Tibial artery (tissue), 4 donors: ENCODE results near the gene PLA2G2C.
A peak's percentile ranks its signal among the peaks of the same experiment; 100 is the strongest.

Experiments used
- DNase-seq, 2 donors: peaks; one replicate each; pipeline ENCODE4 v3.0.0-alpha.2; 2019
- H3K27ac ChIP-seq, 2 donors: fragments of 200-600 bp; sonication (generic) in 1 of 2; 1 replicate in 1 of 2; 2 replicates in 1 of 2; pipeline ENCODE4 v1.5.1; 2018 to 2019; ENCODE audit warnings: mild to moderate bottlenecking in 1 of 2
- H3K27me3 ChIP-seq, 2 donors: fragments of 200-600 bp; sonication (generic) in 1 of 2; one replicate each; pipeline versions ENCODE4 v1.5.1 to v1.6.0; 2016 to 2019
- H3K36me3 ChIP-seq, 3 donors: fragments of 200-600 bp; sonication (generic) in 2 of 3; one replicate each; pipeline ENCODE4 v1.5.1; 2016 to 2019; ENCODE audit warnings: mild to moderate bottlenecking in 2 of 3
- H3K4me1 ChIP-seq, 4 donors: fragments of 200-600 bp; sonication (generic) in 2 of 4; 1 replicate in 3 of 4; 2 replicates in 1 of 4; pipeline ENCODE4 v1.5.1; 2016 to 2019
- H3K4me3 ChIP-seq, 2 donors: fragments of 200-600 bp; sonication (generic) in 1 of 2; 1 replicate in 1 of 2; 2 replicates in 1 of 2; pipeline ENCODE4 v1.5.1; 2018 to 2019; ENCODE audit warnings: mild to moderate bottlenecking in 2 of 2
- H3K9me3 ChIP-seq, 3 donors: fragments of 200-600 bp; sonication (generic) in 1 of 3; one replicate each; pipeline ENCODE4 v1.5.1; 2016 to 2019
- intact Hi-C: fragments of 100-400 bp; cut with DNase I; formaldehyde crosslinking; loops from one replicate; pipeline ENCODE4 v1.15.0; 2023; ENCODE audit warnings: low total_unique reads
- TF ChIP-seq, protein P1 (sequence below), 2 experiments: fragments of 200-600 bp in 1 of 2; fragments of 450-650 bp in 1 of 2; IDR thresholded peaks; one replicate each; pipeline ENCODE4 v1.5.1; 2017 to 2019; ENCODE audit warnings: antibody characterized with exemption in 2 of 2, mild to moderate bottlenecking in 1 of 2, moderate library complexity in 1 of 2

The PLA2G2C gene

DNA sequence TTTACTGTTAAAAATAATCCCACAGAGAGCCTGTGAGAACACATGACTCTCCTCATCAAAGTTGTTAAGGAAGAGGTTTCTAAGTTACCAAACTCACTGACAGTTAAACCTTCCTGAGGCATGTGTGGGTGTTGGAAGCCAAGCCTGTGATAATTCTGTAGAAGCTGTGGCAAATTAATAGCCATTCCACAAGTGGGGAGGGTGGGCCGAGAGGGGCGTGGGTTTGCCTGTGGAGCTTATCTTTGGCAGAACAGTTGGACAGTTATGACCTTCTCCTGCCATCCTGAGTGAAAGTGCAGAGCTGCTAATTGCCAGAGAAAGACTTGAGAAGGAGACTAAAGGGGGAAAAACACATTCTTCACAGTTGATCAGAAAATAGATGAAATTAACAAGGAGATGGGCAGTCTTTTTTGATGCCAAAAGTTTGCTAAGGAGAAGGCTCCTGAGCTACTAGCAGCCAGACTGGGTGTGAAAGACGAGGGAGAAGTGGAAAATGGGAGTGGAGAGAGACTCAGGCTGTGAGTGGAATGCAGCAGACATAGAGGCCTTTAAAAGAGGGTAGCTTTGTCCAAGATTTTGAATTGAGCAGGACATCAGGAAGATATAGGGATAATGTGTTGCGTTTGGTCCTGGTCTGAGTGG lies 1.6 kb upstream of the PLA2G2C start:
- Histone ChIP-seq H3K9me3 (no peaks in the 10 kb centered on the region), H3K4me1 (peaks cover 0 to 16% (median 6%) of the 10 kb centered on the region in 4 donors), H3K27ac (no peak overlapping the region), H3K27me3 (peaks cover 0 to 88% of the 10 kb centered on the region in 2 donors), H3K36me3 (no peaks in the 10 kb centered on the region), H3K4me3 (no peak overlapping the region)
- TF ChIP-seq, protein P1, sequence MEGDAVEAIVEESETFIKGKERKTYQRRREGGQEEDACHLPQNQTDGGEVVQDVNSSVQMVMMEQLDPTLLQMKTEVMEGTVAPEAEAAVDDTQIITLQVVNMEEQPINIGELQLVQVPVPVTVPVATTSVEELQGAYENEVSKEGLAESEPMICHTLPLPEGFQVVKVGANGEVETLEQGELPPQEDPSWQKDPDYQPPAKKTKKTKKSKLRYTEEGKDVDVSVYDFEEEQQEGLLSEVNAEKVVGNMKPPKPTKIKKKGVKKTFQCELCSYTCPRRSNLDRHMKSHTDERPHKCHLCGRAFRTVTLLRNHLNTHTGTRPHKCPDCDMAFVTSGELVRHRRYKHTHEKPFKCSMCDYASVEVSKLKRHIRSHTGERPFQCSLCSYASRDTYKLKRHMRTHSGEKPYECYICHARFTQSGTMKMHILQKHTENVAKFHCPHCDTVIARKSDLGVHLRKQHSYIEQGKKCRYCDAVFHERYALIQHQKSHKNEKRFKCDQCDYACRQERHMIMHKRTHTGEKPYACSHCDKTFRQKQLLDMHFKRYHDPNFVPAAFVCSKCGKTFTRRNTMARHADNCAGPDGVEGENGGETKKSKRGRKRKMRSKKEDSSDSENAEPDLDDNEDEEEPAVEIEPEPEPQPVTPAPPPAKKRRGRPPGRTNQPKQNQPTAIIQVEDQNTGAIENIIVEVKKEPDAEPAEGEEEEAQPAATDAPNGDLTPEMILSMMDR (IDR thresholded peaks at IDR 0.05): no peak
- intact Hi-C loops: no loop called here
- DNase-seq: no peak

DNA sequence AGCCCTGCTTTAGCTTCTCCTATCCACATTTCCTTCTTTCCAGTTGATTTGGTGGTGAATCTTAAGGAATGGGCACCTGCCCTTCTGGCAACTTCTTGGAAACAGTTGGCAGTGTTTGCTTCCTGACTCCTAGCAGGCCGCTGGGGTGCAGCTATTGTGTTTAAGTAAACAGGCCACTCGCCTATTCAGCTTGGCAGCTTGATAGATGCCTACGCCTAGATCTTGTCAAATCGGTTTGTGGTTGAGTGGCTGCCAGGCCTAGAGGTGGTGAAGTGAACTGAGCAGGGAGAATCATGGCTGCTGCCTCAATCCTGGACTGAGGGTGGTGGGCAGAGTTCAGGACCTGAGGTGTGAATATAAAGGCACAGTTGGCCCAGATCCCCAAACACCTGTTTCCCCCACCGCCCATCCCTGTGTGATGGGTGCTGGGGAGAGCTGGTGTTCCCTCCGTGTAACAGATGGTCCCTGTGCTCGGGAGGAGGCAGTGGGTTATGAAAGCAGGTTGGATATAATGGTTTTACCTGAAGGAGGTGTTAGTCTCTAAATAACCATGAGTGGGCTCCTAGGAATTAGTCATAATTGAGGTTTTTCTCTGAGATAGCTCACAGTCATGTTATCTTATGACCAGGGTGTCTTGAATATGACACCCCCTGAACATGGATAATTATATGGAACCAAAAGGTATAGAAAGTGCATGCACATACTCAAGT lies 940 bp upstream of the PLA2G2C start:
- DNase-seq: peak in 1 of 2 donors; percentile 41
- TF ChIP-seq, protein P1 (IDR thresholded peaks at IDR 0.05): no peak
- Histone ChIP-seq H3K4me1 (peaks cover 0 to 16% (median 6%) of the 10 kb centered on the region in 4 donors), H3K36me3 (no peaks in the 10 kb centered on the region), H3K4me3 (no peak overlapping the region), H3K9me3 (no peaks in the 10 kb centered on the region), H3K27me3 (peaks cover 0 to 86% of the 10 kb centered on the region in 2 donors), H3K27ac (no peak overlapping the region)
- intact Hi-C loops: no loop called here

GRCh38 chr1:20184997-20185833 lies 1.1 kb downstream of the PLA2G2C start:
- H3K4me3 ChIP-seq: peak overlapping the region in 1 of 2 donors; percentile 38
- H3K27ac ChIP-seq: no peak overlapping the region
- DNase-seq: no peak
- H3K4me1 ChIP-seq: peaks cover 0 to 16% (median 6%) of the 10 kb centered on the region in 4 donors
- no peaks in the 10 kb centered on the region for H3K9me3 ChIP-seq
- intact Hi-C loops: no loop called here
- no peaks in the 10 kb centered on the region for H3K36me3 ChIP-seq
- H3K27me3 ChIP-seq: peaks cover 0 to 80% of the 10 kb centered on the region in 2 donors
- TF ChIP-seq, protein P1 (IDR thresholded peaks at IDR 0.05): no peak

- TF ChIP-seq, protein P1 (IDR thresholded peaks at IDR 0.05): no peak
- DNase-seq: no peak
- Histone ChIP-seq H3K27me3 (peaks cover 0 to 73% of the 10 kb centered on the region in 2 donors), H3K4me3 (no peak overlapping the region), H3K9me3 (no peaks in the 10 kb centered on the region), H3K27ac (no peak overlapping the region), H3K4me1 (peaks cover 0 to 16% (median 6%) of the 10 kb centered on the region in 4 donors), H3K36me3 (no peaks in the 10 kb centered on the region)
- intact Hi-C loops: no loop called here
Observed at GRCh38 chr1:20184481-20184900, 1.8 kb downstream of the PLA2G2C start.

- intact Hi-C loops: no loop called here
- Histone ChIP-seq H3K27ac (no peak overlapping the region), H3K9me3 (no peaks in the 10 kb centered on the region), H3K36me3 (no peaks in the 10 kb centered on the region), H3K4me3 (no peak overlapping the region), H3K4me1 (peaks cover 0 to 16% (median 6%) of the 10 kb centered on the region in 4 donors), H3K27me3 (peaks cover 0 to 67% of the 10 kb centered on the region in 2 donors)
- no peak for DNase-seq
- TF ChIP-seq, protein P1 (IDR thresholded peaks at IDR 0.05): no peak
Observed at GRCh38 chr1:20183616-20184271, 2.6 kb downstream of the PLA2G2C start.
